Measurements from ENCODE around the gene FAT3. TPM values are rescaled to one million over a fixed set of nuclear protein-coding genes. Genes with fewer than 3 reads are reported as not detected.

The FAT3 gene
- total RNA-seq, 2 experiments from 2014 or later, result not detected

DNA sequence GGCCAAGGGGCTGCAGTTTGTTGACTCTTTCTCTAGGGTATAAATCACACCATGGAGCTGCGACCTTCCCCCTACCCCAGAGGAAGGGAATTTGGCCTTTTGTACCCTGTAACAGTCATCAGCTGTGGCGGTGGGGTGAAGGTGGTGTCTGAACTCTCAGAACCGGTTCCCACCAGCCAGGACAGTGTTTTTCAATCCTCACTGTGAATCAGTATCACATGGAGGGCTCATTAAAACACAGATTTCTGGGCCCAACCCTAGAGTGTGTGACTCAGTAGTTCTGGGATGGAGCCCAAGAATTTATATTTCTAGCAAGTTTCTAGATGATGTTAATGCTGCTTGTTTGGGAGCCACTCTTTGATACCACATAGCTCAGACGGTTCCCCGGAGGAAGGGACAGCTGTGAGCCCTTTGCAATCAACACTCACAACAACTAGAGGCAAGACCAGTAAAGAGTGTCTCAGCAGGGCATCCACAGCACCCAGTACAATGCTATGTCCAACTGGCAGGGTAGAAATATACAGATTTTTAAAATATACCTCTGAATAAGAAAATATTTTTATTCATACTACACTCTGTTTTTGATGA lies 43.9 kb upstream of the FAT3 start:
- Histone ChIP-seq H3K36me3 (ENCODE audit: insufficient read depth, low read length) (no peaks in the 10 kb centered on the region), H3K27me3 (ENCODE audit: control insufficient read depth in 1 of 2, insufficient read depth in 2 of 2, low read length in 2 of 2) (no peaks in the 10 kb centered on the region), H3K4me3 (ENCODE audit: low read length) (no peak overlapping the region), H3K4me1 (ENCODE audit: insufficient read depth, low read length) (no peaks in the 10 kb centered on the region), H3K9me3 (ENCODE audit: control insufficient read depth in 1 of 2, insufficient read depth in 1 of 2, low read length in 2 of 2) (peaks cover 0 to 9% of the 10 kb centered on the region in 2 experiments), H3K27ac (ENCODE audit: low read depth in 1 of 2, low read length in 2 of 2) (no peak overlapping the region)
- ChIA-PET POLR2A (no interaction called here), CTCF (no interaction called here)
- H3K4me3 Mint-ChIP-seq, result no peak overlapping the region
- intact Hi-C loops (cut with DNase I, micrococcal nuclease), result no loop called here
- no peak overlapping the region for H3K27ac Mint-ChIP-seq
- no peaks in the 10 kb centered on the region for H3K4me1 Mint-ChIP-seq (ENCODE audit: low read depth)
- peaks cover 6% of the 10 kb centered on the region for H3K9me3 Mint-ChIP-seq
- TF ChIP-seq CTCF (IDR thresholded peaks at IDR 0.05), result no peak
- no peak for DNase-seq
- no peaks in the 10 kb centered on the region for H3K36me3 Mint-ChIP-seq (ENCODE audit: low read depth)
- ATAC-seq (ENCODE audit: poor library complexity), result no peak
- no peaks in the 10 kb centered on the region for H3K27me3 Mint-ChIP-seq

- POLR2A ChIA-PET, result no interaction called here
- Histone ChIP-seq H3K27me3 (ENCODE audit: control insufficient read depth in 1 of 2, insufficient read depth in 2 of 2, low read length in 2 of 2) (no peaks in the 10 kb centered on the region), H3K9me3 (ENCODE audit: control insufficient read depth in 1 of 2, insufficient read depth in 1 of 2, low read length in 2 of 2) (no peaks in the 10 kb centered on the region), H3K4me1 (ENCODE audit: insufficient read depth, low read length) (no peaks in the 10 kb centered on the region), H3K4me3 (ENCODE audit: low read length) (no peak overlapping the region), H3K27ac (ENCODE audit: low read depth in 1 of 2, low read length in 2 of 2) (no peak overlapping the region), H3K36me3 (ENCODE audit: insufficient read depth, low read length) (no peaks in the 10 kb centered on the region)
- CTCF ChIA-PET, result no interaction called here
- Mint-ChIP-seq H3K4me1 (ENCODE audit: low read depth) (no peaks in the 10 kb centered on the region), H3K27ac (no peak overlapping the region), H3K27me3 (no peaks in the 10 kb centered on the region), H3K36me3 (ENCODE audit: low read depth) (no peaks in the 10 kb centered on the region), H3K9me3 (peaks cover 6% of the 10 kb centered on the region), H3K4me3 (no peak overlapping the region)
- ATAC-seq (ENCODE audit: poor library complexity) (no peak), DNase-seq (no peak)
- no peak for TF ChIP-seq CTCF (IDR thresholded peaks at IDR 0.05)
- intact Hi-C loops (cut with DNase I, micrococcal nuclease), result no loop called here
These were observed 33.9 kb upstream of the FAT3 start for GRCh38 chr11:92190535-92191206.

- Mint-ChIP-seq H3K4me3 (no peak overlapping the region), H3K9me3 (peaks cover 6% of the 10 kb centered on the region), H3K27me3 (no peaks in the 10 kb centered on the region), H3K36me3 (ENCODE audit: low read depth) (no peaks in the 10 kb centered on the region), H3K4me1 (ENCODE audit: low read depth) (no peaks in the 10 kb centered on the region), H3K27ac (no peak overlapping the region)
- intact Hi-C loops (cut with DNase I, micrococcal nuclease), result no loop called here
- TF ChIP-seq CTCF (IDR thresholded peaks at IDR 0.05), result no peak
- POLR2A ChIA-PET, result no interaction called here
- H3K9me3 ChIP-seq (ENCODE audit: control insufficient read depth in 1 of 2, insufficient read depth in 1 of 2, low read length in 2 of 2), result peaks cover 0 to 2% of the 10 kb centered on the region in 2 experiments
- no peaks in the 10 kb centered on the region for H3K4me1 ChIP-seq (ENCODE audit: insufficient read depth, low read length)
- H3K27me3 ChIP-seq (ENCODE audit: control insufficient read depth in 1 of 2, insufficient read depth in 2 of 2, low read length in 2 of 2), result no peaks in the 10 kb centered on the region
- DNase-seq (no peak), ATAC-seq (ENCODE audit: poor library complexity) (no peak)
- no peak overlapping the region for H3K27ac ChIP-seq (ENCODE audit: low read depth in 1 of 2, low read length in 2 of 2)
- no peak overlapping the region for H3K4me3 ChIP-seq (ENCODE audit: low read length)
- CTCF ChIA-PET, result no interaction called here
- no peaks in the 10 kb centered on the region for H3K36me3 ChIP-seq (ENCODE audit: insufficient read depth, low read length)
These were observed 32.5 kb upstream of the FAT3 start for GRCh38 chr11:92192141-92192540.
